SK-N-SH (cell line): ENCODE data around the gene TMCC2. TPM values are rescaled to one million over a fixed set of nuclear protein-coding genes. Genes with fewer than 3 reads are reported as not detected.
A peak's percentile ranks its signal among the peaks of the same experiment; 100 is the strongest.

Experiments used
- CTCF ChIA-PET: fragments of 300-600, 350-600 bp; formaldehyde crosslinking; extraction: SDS; loops from one replicate; lab custom pipeline; 2021; lab: Yijun Ruan, JAX
- POLR2A ChIA-PET: fragments of 350-600 bp; sonication (Branson Sonifier 250); formaldehyde crosslinking; extraction: SDS; loops from one replicate; lab custom pipeline; 2020; ENCODE audit warnings: antibody characterized with exemption, inconsistent platforms; lab: Yijun Ruan, JAX
- DNase-seq: peaks from one replicate; pipeline ENCODE4 v3.0.0; 2012
- H2AFZ ChIP-seq: fragments of 200-600 bp; sonication (generic); 2 replicates; pipeline ENCODE4 v1.8.1; 2016; ENCODE audit warnings: antibody characterized with exemption, mild to moderate bottlenecking, low read depth
- H3F3A ChIP-seq: fragments of 200-600 bp; sonication (generic); replicated peaks from 2 replicates; pipeline ENCODE3; 2016; ENCODE audit warnings: antibody characterized with exemption, mild to moderate bottlenecking; ENCODE audit not compliant: insufficient read depth
- H3K27ac ChIP-seq, 2 experiments: fragments of 200-500 bp in 1 of 2; fragments of 200-600 bp in 1 of 2; sonication (Bioruptor generic) in 1 of 2; sonication (generic), shearing (Covaris generic) in 1 of 2; 2 replicates each; pipeline versions ENCODE4 v1.5.1 to v1.6.1; 2014 to 2016; ENCODE audit warnings: low read depth in 2 of 2, inconsistent platforms in 1 of 2, low read length in 1 of 2, mild to moderate bottlenecking in 1 of 2, mixed read lengths in 1 of 2
- H3K27me3 ChIP-seq: fragments of 200-600 bp; sonication (generic), shearing (Covaris generic); 2 replicates; pipeline ENCODE4 v1.6.1; 2016; ENCODE audit warnings: mixed run types; ENCODE audit not compliant: insufficient read depth
- H3K36me3 ChIP-seq, 2 experiments: fragments of 200-500 bp in 1 of 2; fragments of 200-600 bp in 1 of 2; sonication (Bioruptor generic) in 1 of 2; sonication (generic) in 1 of 2; replicated peaks in 1 of 2; 2 replicates each; pipeline versions ENCODE3 to v1.5.1; 2014 to 2016; ENCODE audit warnings: low read length in 1 of 2, mild to moderate bottlenecking in 1 of 2; ENCODE audit not compliant: insufficient read depth in 2 of 2, control insufficient read depth in 1 of 2
- H3K4me1 ChIP-seq, 2 experiments: fragments of 200-500 bp in 1 of 2; fragments of 200-600 bp in 1 of 2; sonication (Bioruptor generic) in 1 of 2; sonication (generic), shearing (Covaris generic) in 1 of 2; 2 replicates each; pipeline versions ENCODE4 v1.5.1 to v1.6.1; 2014 to 2016; ENCODE audit warnings: low read depth in 1 of 2, low read length in 1 of 2, mixed run types in 1 of 2; ENCODE audit not compliant: insufficient read depth in 2 of 2, control insufficient read depth in 1 of 2
- H3K4me2 ChIP-seq: fragments of 200-600 bp; sonication (generic), shearing (Covaris generic); 2 replicates; pipeline ENCODE4 v1.6.1; 2017; ENCODE audit warnings: mixed run types
- H3K4me3 ChIP-seq, 2 experiments: fragments of 200-500 bp in 1 of 2; fragments of 200-600 bp in 1 of 2; sonication (Bioruptor generic) in 1 of 2; sonication (generic), shearing (Covaris generic) in 1 of 2; 2 replicates each; pipeline versions ENCODE4 v1.5.1 to v1.8.1; 2014 to 2016; ENCODE audit warnings: low read depth in 2 of 2, inconsistent platforms in 1 of 2, low read length in 1 of 2, mild to moderate bottlenecking in 1 of 2, mixed read lengths in 1 of 2, moderate library complexity in 1 of 2
- H3K79me2 ChIP-seq: fragments of 200-600 bp; sonication (generic); 2 replicates; pipeline ENCODE4 v1.8.1; 2017; ENCODE audit warnings: mild to moderate bottlenecking; ENCODE audit not compliant: insufficient read depth
- H3K9ac ChIP-seq: fragments of 200-600 bp; sonication (generic); 2 replicates; pipeline ENCODE4 v1.6.1; 2017; ENCODE audit warnings: mixed run types
- H3K9me2 ChIP-seq: fragments of 200-600 bp; sonication (generic); 2 replicates; pipeline ENCODE4 v1.6.1; 2017; ENCODE audit warnings: mixed run types
- H3K9me3 ChIP-seq: fragments of 200-600 bp; sonication (generic); 2 replicates; pipeline ENCODE4 v1.6.1; 2017; ENCODE audit warnings: mixed run types, mild to moderate bottlenecking, moderate library complexity
- H4K20me1 ChIP-seq: fragments of 200-600 bp; sonication (generic); 2 replicates; pipeline ENCODE4 v1.6.1; 2017; ENCODE audit warnings: mild to moderate bottlenecking, mixed run types; ENCODE audit not compliant: insufficient read depth
- CHD2 ChIP-seq: fragments of 150-350 bp; IDR thresholded peaks from 2 replicates; pipeline ENCODE4 v1.6.1; 2018; ENCODE audit warnings: low read length; ENCODE audit not compliant: partially characterized antibody
- ELF1 ChIP-seq: IDR thresholded peaks from 2 replicates; pipeline ENCODE4 v1.4.0; 2012
- FOXJ3 ChIP-seq: sonication (generic); formaldehyde crosslinking; IDR thresholded peaks from 2 replicates; pipeline ENCODE4 v1.5.1; 2020; ENCODE audit warnings: mild to moderate bottlenecking, missing genetic modification reagents
- FOXM1 ChIP-seq: IDR thresholded peaks from 2 replicates; pipeline ENCODE4 v1.4.0; 2012; ENCODE audit warnings: low read depth, mild to moderate bottlenecking
- RAD21 ChIP-seq: IDR thresholded peaks from 2 replicates; pipeline ENCODE4 v1.6.1; 2012; ENCODE audit warnings: mild to moderate bottlenecking, low read length
- SIN3A ChIP-seq: IDR thresholded peaks from 2 replicates; pipeline ENCODE4 v1.6.1; 2012; ENCODE audit warnings: low read depth, mild to moderate bottlenecking, low read length, moderate library complexity, borderline replicate concordance
- WGBS: methylation state at CpG from one replicate; pipeline ENCODE4 v1.1.6; 2017; ENCODE audit warnings: low lambda C conversion rate; 5-methylcytosine and 5-hydroxymethylcytosine counted together
- polyA plus RNA-seq, 3 experiments: library from polyadenylated mRNA; depleted of rRNA; stranded (reverse); fragments of >200 nt; gene quantifications; 2 replicates each; pipeline ENCODE4 v1.2.3, GENCODE V29; 2012
- TF ChIP-seq, protein P1 (sequence below): IDR thresholded peaks from 2 replicates; pipeline ENCODE4 v1.4.0; 2012; ENCODE audit warnings: low read depth, borderline replicate concordance
- TF ChIP-seq, protein P2 (sequence below): IDR thresholded peaks from 2 replicates; pipeline ENCODE4 v1.4.0; 2012; ENCODE audit warnings: low read depth, borderline replicate concordance
- TF ChIP-seq, protein P3 (sequence below): fragments of 150-350 bp; IDR thresholded peaks from 2 replicates; pipeline ENCODE4 v1.6.1; 2016; ENCODE audit warnings: mild to moderate bottlenecking, low read depth, low read length
- TF ChIP-seq, protein P4 (sequence below): IDR thresholded peaks from 2 replicates; pipeline ENCODE4; 2012

TMCC2 gene
- polyA plus RNA-seq, 1 of the 3 experiments (the other 2 are of a cell fraction), result 6.0 TPM

DNA sequence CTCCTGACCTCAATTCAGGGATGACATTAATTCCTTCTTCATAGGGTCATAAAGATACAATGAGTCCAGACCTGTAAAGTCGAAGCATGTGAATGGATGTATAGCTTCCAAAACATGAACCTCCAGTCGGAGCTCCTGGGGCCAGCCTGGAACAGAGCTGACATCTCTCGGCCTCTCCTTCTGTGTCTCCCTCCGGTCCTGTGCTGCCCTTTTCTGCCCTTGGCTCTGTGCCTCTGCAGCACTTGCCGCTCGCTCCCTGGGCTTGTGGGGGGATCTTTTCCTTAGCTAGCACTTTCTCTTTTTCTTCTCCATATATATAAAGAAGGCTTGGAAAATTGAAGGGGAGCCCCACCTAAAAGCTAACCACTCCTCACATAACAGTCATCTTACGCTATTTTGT lies 42.5 kb downstream of the TMCC2 start:
- no peaks in the 10 kb centered on the region for H3K27me3 ChIP-seq
- H4K20me1 ChIP-seq, result no peaks in the 10 kb centered on the region
- no peaks in the 10 kb centered on the region for H3K79me2 ChIP-seq
- H3K27ac ChIP-seq, result no peak overlapping the region
- H3K9ac ChIP-seq, result no peak overlapping the region
- ChIA-PET POLR2A (no interaction called here), CTCF (interaction anchor here (0.9 to 38.3 kb wide), 7 partner anchors 11 to 281 kb away, joined by 3 to 1368 read pairs (median 7); partner anchors contain the start of gene NUAK2)
- WGBS, result 93% methylated on average over 7 of the region's 7 CpGs
- no peak overlapping the region for H3K4me3 ChIP-seq
- no peaks in the 10 kb centered on the region for H3K9me2 ChIP-seq
- no peaks in the 10 kb centered on the region for H3F3A ChIP-seq
- H2AFZ ChIP-seq, result no peak overlapping the region
- H3K4me2 ChIP-seq, result peak overlapping the region; percentile 58; the same call in 1 of the 2 replicates
- TF ChIP-seq, protein P1, sequence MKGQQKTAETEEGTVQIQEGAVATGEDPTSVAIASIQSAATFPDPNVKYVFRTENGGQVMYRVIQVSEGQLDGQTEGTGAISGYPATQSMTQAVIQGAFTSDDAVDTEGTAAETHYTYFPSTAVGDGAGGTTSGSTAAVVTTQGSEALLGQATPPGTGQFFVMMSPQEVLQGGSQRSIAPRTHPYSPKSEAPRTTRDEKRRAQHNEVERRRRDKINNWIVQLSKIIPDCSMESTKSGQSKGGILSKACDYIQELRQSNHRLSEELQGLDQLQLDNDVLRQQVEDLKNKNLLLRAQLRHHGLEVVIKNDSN, result no peak
- TF ChIP-seq, protein P2, sequence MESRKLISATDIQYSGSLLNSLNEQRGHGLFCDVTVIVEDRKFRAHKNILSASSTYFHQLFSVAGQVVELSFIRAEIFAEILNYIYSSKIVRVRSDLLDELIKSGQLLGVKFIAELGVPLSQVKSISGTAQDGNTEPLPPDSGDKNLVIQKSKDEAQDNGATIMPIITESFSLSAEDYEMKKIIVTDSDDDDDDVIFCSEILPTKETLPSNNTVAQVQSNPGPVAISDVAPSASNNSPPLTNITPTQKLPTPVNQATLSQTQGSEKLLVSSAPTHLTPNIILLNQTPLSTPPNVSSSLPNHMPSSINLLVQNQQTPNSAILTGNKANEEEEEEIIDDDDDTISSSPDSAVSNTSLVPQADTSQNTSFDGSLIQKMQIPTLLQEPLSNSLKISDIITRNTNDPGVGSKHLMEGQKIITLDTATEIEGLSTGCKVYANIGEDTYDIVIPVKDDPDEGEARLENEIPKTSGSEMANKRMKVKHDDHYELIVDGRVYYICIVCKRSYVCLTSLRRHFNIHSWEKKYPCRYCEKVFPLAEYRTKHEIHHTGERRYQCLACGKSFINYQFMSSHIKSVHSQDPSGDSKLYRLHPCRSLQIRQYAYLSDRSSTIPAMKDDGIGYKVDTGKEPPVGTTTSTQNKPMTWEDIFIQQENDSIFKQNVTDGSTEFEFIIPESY, result no peak
- no peaks in the 10 kb centered on the region for H3K9me3 ChIP-seq
- no peaks in the 10 kb centered on the region for H3K36me3 ChIP-seq
- peaks cover 3 to 10% of the 10 kb centered on the region in 2 experiments; a peak in 3 of 4 replicates for H3K4me1 ChIP-seq
- DNase-seq, result no peak

DNA sequence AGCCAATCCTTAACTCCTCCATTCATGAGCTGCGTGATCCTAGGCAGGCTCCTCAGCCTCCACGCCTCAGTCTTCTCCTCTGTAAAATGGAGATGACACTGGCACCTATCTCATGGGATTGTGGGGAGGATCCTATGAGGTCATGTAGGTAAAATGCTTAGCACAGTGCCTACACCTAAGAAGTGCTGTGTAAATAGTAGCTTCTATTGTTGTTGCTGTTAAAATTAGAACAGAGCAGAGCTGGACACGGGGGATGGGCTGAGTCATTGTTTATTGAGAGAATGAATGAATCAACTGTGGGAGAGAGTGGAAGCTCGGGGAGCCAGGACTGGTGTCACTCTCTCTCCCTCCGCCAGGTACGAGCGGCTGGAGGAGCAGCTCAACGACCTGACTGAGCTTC lies 43.0 kb downstream of the TMCC2 start:
- H3K4me1 ChIP-seq, result peaks cover 3 to 10% of the 10 kb centered on the region in 2 experiments; a peak in 3 of 4 replicates
- no peaks in the 10 kb centered on the region for H3K9me2 ChIP-seq
- no peaks in the 10 kb centered on the region for H3K79me2 ChIP-seq
- no peaks in the 10 kb centered on the region for H3K36me3 ChIP-seq
- H3K9ac ChIP-seq, result no peak overlapping the region
- no peaks in the 10 kb centered on the region for H3F3A ChIP-seq
- no peaks in the 10 kb centered on the region for H4K20me1 ChIP-seq
- no peaks in the 10 kb centered on the region for H3K9me3 ChIP-seq
- ChIA-PET CTCF (interaction anchor here (0.9 to 38.3 kb wide), 8 partner anchors 11 to 281 kb away, joined by 3 to 1368 read pairs (median 6); partner anchors contain the start of genes NUAK2 and RBBP5), POLR2A (no interaction called here)
- H3K27ac ChIP-seq, result no peak overlapping the region
- H3K4me2 ChIP-seq, result peak overlapping the region; percentile 58; the same call in 1 of the 2 replicates
- no peak overlapping the region for H2AFZ ChIP-seq
- DNase-seq, result no peak
- WGBS, result 70% methylated on average over 8 of the region's 8 CpGs
- H3K4me3 ChIP-seq, result no peak overlapping the region
- TF ChIP-seq, protein P3, sequence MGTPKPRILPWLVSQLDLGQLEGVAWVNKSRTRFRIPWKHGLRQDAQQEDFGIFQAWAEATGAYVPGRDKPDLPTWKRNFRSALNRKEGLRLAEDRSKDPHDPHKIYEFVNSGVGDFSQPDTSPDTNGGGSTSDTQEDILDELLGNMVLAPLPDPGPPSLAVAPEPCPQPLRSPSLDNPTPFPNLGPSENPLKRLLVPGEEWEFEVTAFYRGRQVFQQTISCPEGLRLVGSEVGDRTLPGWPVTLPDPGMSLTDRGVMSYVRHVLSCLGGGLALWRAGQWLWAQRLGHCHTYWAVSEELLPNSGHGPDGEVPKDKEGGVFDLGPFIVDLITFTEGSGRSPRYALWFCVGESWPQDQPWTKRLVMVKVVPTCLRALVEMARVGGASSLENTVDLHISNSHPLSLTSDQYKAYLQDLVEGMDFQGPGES, result no peak
- TF ChIP-seq, protein P4, sequence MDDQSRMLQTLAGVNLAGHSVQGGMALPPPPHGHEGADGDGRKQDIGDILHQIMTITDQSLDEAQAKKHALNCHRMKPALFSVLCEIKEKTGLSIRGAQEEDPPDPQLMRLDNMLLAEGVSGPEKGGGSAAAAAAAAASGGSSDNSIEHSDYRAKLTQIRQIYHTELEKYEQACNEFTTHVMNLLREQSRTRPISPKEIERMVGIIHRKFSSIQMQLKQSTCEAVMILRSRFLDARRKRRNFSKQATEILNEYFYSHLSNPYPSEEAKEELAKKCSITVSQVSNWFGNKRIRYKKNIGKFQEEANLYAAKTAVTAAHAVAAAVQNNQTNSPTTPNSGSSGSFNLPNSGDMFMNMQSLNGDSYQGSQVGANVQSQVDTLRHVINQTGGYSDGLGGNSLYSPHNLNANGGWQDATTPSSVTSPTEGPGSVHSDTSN, result no peak
- TF ChIP-seq ELF1 (no peak), CHD2 (no peak), RAD21 (no peak), FOXJ3 (CRISPR knock-in tag) (no peak), FOXM1 (no peak), SIN3A (no peak)
- TF ChIP-seq, protein P1, result no peak
- no peaks in the 10 kb centered on the region for H3K27me3 ChIP-seq
